NOMO-1 (cell line): ENCODE data around the gene KIRREL3.

Source experiments
- DNase-seq, 2 experiments: peaks; one replicate each; lab custom pipeline; 2025; ENCODE audit not compliant: unreplicated experiment in 2 of 2; lab: John Stamatoyannopoulos, UW

The KIRREL3 gene

GRCh38 chr11:126878913-126879482, 121.6 kb downstream of the KIRREL3 start:
- DNase-seq = no peak

GRCh38 chr11:126874831-126875230, 125.7 kb downstream of the KIRREL3 start:
- no peak for DNase-seq

- DNase-seq = no peak
Measured at GRCh38 chr11:126874276-126874675, 126.3 kb downstream of the KIRREL3 start.

DNA sequence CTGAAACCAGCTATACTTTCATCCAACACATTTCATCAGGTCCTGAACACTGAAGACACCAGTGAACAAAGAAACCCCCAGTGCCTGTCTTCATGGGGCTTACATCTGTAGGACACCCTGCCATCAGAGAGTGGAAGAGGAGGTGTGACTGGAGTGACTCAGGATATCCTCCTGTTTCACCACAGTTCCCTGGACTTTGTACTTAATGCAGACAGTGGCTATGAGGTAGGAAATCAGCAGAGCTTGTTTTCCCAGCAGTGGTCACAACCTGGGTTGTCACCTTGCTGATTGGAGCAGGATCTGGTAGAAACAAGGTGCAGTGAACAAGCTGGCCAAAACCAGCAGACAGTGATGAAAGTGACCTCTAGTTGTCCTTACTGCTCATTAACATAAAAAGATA, 128.8 kb downstream of the KIRREL3 start:
- DNase-seq = no peak

- DNase-seq = no peak
Measured at GRCh38 chr11:126870021-126870420, 130.5 kb downstream of the KIRREL3 start.

DNA sequence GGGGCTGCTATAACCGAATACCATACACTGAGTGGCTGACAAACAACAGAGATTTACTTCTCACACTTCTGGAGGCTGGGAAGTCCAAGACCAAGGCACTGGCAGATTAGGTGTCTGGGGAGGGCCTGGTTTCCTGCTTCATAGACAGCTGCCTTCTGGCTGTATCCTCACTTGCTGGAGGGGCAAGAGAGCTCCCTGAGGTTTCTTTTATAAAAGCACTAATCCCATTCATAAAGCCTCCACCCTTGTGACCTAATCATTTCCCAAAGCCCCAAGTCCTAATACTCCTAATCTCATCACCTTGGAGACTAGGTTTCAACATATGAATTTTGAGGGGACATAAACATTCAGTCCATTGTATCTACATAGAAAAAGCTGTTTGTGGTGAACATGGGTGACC, 131.8 kb downstream of the KIRREL3 start:
- no peak for DNase-seq

DNA sequence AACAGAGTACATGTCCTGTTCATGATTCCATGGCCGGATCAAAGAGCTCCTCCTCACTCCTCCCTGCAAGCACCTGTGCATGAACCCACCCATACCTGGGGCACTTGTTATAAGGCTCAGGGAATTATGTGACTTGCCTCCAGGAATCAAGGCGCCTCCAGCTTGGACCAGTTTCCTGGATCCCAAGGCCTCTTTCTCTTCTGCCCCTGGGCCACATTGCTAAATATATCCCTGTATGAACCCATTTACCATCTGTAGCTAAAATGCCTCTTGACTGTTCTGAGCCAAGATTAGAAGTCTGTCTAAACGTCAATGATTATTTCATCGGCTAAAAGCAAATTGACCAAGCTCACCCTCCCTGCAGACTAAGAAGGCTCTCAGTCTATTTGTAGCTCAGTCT, 135.6 kb downstream of the KIRREL3 start:
- DNase-seq = no peak

DNA sequence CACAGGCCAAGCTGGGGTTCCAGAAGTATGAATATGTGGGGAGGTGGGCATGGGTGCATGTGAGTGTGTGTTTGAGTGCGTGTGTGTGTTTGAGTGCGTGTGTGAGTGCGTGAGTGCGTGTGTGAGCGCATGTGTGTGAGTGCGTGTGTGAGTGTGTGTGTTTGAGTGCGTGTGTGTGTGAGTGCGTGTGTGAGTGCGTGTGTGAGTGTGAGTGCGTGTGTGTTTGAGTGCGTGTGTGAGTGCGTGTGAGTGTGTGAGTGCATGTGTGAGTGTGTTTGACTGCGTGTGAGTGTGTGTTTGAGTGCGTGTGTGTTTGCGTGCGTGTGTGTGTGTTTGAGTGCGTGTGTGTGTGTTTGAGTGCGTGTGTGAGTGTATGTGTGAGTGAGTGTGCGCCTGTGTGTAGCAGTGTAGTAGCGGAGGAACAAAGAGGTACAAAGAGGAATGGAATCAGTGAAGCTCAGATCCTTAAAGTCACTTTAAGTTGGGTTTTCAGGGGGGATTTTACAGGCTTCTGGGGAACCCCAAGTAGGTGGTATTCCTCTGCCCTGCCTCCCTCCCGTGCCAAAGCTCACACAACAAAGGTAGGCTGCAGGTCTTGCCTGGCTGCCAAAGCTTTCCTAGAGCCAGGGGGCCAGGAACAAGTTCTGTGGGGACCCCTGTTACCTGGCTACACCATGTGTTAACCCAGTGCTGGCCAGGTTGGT, 137.1 kb downstream of the KIRREL3 start:
- no peak for DNase-seq

GRCh38 chr11:126862664-126863243, 137.8 kb downstream of the KIRREL3 start:
- DNase-seq = no peak

DNA sequence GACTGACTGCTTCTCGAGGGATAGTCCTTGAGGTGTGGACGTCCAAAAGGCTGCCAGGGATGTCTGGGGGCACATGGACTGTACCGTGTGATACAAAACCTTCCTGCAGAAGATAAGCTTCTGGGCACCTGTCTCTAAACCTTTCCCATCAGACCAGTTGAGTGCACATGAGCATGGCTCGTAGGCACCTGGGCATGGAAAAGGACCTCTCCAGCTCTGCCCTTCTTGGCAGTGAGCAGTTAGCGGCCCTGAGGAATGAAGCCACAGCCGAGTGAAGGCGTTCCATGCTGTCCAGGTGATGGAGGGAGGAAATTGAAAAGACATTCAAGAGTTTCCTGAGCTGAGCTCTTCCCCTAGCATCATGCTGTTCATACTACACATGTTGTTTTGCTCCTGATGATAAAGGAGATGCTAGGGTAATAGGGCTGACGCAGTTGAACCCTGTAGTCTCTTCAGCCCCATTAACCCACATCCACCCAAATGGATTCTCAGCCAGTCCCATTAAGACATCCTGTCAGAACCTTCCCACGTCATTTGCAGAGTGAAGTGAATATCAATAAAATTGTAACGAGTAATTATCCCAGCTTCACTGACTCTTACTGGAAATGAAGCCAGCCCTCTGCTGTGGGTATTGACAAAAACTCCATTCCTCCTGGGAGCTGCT, 138.6 kb downstream of the KIRREL3 start:
- no peak for DNase-seq

DNA sequence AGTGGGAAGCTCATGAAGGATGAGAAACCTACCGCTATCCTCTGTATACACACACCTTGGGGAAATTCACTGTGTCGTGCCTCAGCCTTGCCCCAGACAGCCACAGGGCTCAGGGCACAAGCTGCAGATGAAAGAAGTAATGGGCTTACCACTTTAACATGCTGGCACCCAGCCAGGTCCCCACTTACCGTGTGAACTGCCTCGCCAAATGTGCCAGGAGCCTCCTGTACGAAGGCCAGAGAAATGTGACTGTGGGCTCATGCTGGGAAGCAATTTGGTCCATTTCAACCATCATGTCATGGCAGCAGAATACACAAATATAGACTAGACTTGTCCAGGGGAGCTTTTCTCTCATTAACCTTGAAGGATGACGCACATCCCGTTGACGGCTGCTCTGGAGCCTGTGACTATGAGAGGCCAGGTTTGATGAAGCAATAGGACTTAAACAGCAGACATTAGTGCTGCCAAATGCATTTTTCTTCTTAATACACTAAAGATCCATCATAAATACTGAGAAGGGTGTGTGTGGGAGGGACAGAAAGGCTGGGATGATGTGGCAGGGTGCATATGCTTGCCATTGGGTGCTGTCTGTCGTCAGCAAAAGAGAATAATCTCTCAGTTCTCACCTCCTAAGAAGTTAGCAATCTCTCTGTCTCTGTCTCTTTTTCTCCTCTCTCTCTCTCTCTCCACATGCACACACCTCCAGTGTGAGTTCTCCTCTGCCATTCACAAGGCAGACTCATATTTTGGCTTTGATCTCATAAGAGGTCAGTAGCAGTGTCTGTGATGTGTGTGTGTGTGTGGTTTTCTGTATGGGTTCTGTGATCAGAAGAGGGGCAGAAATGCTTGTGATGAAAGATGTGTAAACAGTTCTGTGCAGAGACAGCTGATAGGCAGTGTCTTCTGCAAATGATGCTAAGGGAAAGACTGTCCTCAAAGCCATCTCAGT, 142.4 kb downstream of the KIRREL3 start:
- no peak for DNase-seq

DNA sequence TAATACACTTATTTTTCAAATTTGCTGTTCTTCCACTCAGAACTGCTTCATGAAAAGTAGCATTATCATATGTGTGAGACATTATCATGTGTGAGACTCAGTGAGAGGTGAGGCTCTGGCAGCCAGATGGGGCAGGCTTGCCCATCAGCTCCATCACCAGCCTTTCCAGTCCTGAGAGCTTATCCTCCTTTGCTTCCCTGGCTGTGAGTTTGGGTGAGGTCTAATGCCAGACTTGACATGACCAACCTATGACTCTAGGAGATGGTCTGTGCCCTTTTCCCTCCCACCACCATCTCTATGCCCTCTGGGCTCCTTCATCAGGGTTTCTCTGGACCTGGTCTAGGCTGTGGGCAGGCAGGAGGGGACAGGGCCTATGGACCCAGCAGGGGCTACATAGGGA, 145.0 kb downstream of the KIRREL3 start:
- no peak for DNase-seq

- no peak for DNase-seq
Measured at GRCh38 chr11:126853732-126854131, 146.8 kb downstream of the KIRREL3 start.

GRCh38 chr11:126844789-126845188, 155.8 kb downstream of the KIRREL3 start:
- no peak for DNase-seq

- DNase-seq = no peak
Measured at GRCh38 chr11:126843096-126843495, 157.5 kb downstream of the KIRREL3 start.

- no peak for DNase-seq
Measured at GRCh38 chr11:126841999-126842398, 158.6 kb downstream of the KIRREL3 start.

GRCh38 chr11:126840975-126841374, 159.6 kb downstream of the KIRREL3 start:
- DNase-seq = no peak

DNA sequence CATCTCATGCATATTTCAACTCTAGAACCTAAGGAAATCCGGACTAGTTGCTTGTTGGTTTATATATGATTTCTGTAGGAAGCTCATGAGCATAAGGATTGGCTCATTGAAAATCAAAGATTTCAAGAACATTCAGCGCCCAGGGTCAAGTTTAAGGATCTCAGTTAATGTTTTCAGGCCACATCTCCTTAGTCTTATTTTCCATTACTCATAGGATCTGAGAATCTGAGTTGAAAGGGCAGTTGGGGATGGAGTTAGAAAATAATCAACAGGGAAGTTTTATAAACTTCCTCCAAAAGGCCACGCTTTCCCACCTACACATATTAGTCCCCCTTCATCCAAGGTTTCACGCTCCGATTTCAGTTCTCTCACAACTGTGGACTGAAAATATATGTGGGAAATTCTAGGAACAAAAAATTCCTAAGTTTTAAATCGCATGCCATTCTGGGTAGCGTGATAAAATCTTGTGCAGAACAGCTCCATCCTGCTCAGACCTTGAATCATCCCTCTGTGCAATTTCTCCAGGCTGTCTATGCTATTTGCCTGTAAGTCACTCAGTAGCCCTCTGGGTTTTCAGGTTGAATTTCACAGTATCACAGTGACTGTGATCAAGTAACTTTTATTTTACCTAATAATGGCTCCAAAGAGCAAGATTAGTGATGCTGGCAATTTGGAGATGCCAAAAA, 160.2 kb downstream of the KIRREL3 start:
- no peak for DNase-seq

GRCh38 chr11:126839496-126839895, 161.1 kb downstream of the KIRREL3 start:
- no peak for DNase-seq

DNA sequence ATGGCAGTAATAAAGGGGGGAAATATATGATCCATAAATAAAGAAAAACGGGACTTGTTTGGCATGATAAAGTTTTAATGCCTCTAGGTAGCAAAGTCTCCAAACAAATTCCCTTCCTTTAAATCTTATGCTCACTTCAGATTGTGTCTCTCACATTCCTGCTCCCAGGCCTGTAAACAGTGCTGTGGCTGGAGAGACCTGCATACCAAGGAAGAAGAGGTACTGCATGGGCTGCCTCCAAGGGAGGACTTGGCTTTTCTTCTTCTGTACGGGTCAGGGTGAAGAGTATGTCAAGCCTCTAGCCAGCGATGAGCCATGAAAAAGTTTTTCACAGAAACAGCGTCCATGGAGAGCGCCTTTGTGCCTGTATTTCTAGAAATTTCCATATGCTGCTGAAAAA, 161.8 kb downstream of the KIRREL3 start:
- DNase-seq = no peak
